HG03354 (cell line): ENCODE measurements around the gene BRIP1.
"Not testable (repeated sequence)": the region's sequence is repeated elsewhere in the genome, so short reads cannot be mapped to it uniquely, and the experiment has no call there.

Experiments
- ATAC-seq: cut with Tn5 transposase; IDR thresholded peaks from one replicate; pipeline ENCODE4 v1.9.1; 2021; ENCODE audit warnings: mild to moderate bottlenecking; ENCODE audit not compliant: unreplicated experiment, poor library complexity, severe bottlenecking

BRIP1 gene

GRCh38 chr17:61680921-61681320, 182.4 kb downstream of the BRIP1 start:
- no peak for ATAC-seq

- ATAC-seq = no peak
These were observed 185.0 kb downstream of the BRIP1 start for GRCh38 chr17:61678339-61678738.

GRCh38 chr17:61677150-61677811, 186.0 kb downstream of the BRIP1 start:
- not testable (repeated sequence) for ATAC-seq

GRCh38 chr17:61676522-61676921, 186.8 kb downstream of the BRIP1 start:
- not testable (repeated sequence) for ATAC-seq

- ATAC-seq = not testable (repeated sequence)
These were observed 188.7 kb downstream of the BRIP1 start for GRCh38 chr17:61674609-61675008.

GRCh38 chr17:61673019-61673897, 190.1 kb downstream of the BRIP1 start:
- not testable (repeated sequence) for ATAC-seq

- no peak for ATAC-seq
These were observed 191.2 kb downstream of the BRIP1 start for GRCh38 chr17:61672140-61672539.

- ATAC-seq = no peak
These were observed 192.6 kb downstream of the BRIP1 start for GRCh38 chr17:61670691-61671090.

- ATAC-seq = no peak
These were observed 193.8 kb downstream of the BRIP1 start for GRCh38 chr17:61669522-61669921.

GRCh38 chr17:61668486-61668885, 194.8 kb downstream of the BRIP1 start:
- ATAC-seq = no peak

GRCh38 chr17:61666406-61667088, 196.8 kb downstream of the BRIP1 start:
- not testable (repeated sequence) for ATAC-seq

- ATAC-seq = no peak
These were observed 200.0 kb downstream of the BRIP1 start for GRCh38 chr17:61663310-61663709.

- ATAC-seq = no peak
These were observed 200.6 kb downstream of the BRIP1 start for GRCh38 chr17:61662741-61663140.

GRCh38 chr17:61662186-61662585, 201.1 kb downstream of the BRIP1 start:
- no peak for ATAC-seq

- ATAC-seq = no peak
These were observed 202.4 kb downstream of the BRIP1 start for GRCh38 chr17:61660746-61661485.

GRCh38 chr17:61659437-61659836, 203.9 kb downstream of the BRIP1 start:
- ATAC-seq = no peak

GRCh38 chr17:61658183-61658582, 205.1 kb downstream of the BRIP1 start:
- no peak for ATAC-seq

GRCh38 chr17:61657338-61657737, 206.0 kb downstream of the BRIP1 start:
- no peak for ATAC-seq

GRCh38 chr17:61656721-61657217, 206.6 kb downstream of the BRIP1 start:
- no peak for ATAC-seq

GRCh38 chr17:61650749-61651148, 212.6 kb downstream of the BRIP1 start:
- ATAC-seq = no peak
